Gastroesophageal sphincter (tissue), 4 donors: Measurements from ENCODE around the gene FLYWCH2. TPM values are rescaled to one million over a fixed set of nuclear protein-coding genes. Genes with fewer than 3 reads are reported as not detected.

ENCODE experiments used
- ATAC-seq: fragments of 150-250 bp; one replicate; pipeline ENCODE4 v1.9.1; 2016; ENCODE audit warnings: mild to moderate bottlenecking, moderate library complexity
- H3K27ac ChIP-seq, 4 donors: fragments of 200-600 bp; sonication (generic) in 3 of 4; 1 replicate in 3 of 4; 2 replicates in 1 of 4; pipeline ENCODE4 v1.5.1; 2016 to 2019
- H3K27me3 ChIP-seq: fragments of 200-600 bp; sonication (generic); one replicate; pipeline ENCODE4 v1.5.1; 2019
- H3K36me3 ChIP-seq, 2 donors: fragments of 200-600 bp; sonication (generic); one replicate each; pipeline ENCODE4 v1.5.1; 2019; ENCODE audit warnings: control low read depth in 1 of 2
- H3K4me1 ChIP-seq, 3 donors: fragments of 200-600 bp; sonication (generic); 1 replicate in 2 of 3; 2 replicates in 1 of 3; pipeline ENCODE4 v1.5.1; 2016 to 2019; ENCODE audit warnings: control low read depth in 2 of 3
- H3K4me3 ChIP-seq, 2 donors: fragments of 200-600 bp; sonication (generic); one replicate each; pipeline ENCODE4 v1.5.1; 2019; ENCODE audit warnings: mild to moderate bottlenecking in 1 of 2, moderate library complexity in 1 of 2
- H3K9me3 ChIP-seq, 3 donors: fragments of 200-600 bp; sonication (generic); one replicate each; pipeline ENCODE4 v1.5.1; 2017 to 2019; ENCODE audit warnings: control low read depth in 2 of 3
- CTCF ChIP-seq, 4 experiments: fragments of 200-600 bp in 2 of 4; fragments of 450-650 bp in 2 of 4; sonication (generic) in 1 of 4; IDR thresholded peaks; one replicate each; pipeline ENCODE4 v1.5.1; 2017 to 2019; ENCODE audit warnings: antibody characterized with exemption in 4 of 4, mild to moderate bottlenecking in 2 of 4, moderate library complexity in 2 of 4
- EP300 ChIP-seq: sonication (generic); formaldehyde crosslinking; IDR thresholded peaks from one replicate; pipeline ENCODE4 v1.6.1; 2017; ENCODE audit warnings: antibody characterized with exemption, mild to moderate bottlenecking
- POLR2A ChIP-seq, 2 donors: fragments of 450-650 bp; IDR thresholded peaks; one replicate each; pipeline ENCODE4 v1.6.1; 2017; ENCODE audit warnings: antibody characterized with exemption in 2 of 2, mild to moderate bottlenecking in 2 of 2, moderate library complexity in 1 of 2
- POLR2AphosphoS5 ChIP-seq: sonication (generic); formaldehyde crosslinking; IDR thresholded peaks from one replicate; pipeline ENCODE4 v1.6.1; 2017; ENCODE audit warnings: antibody characterized with exemption
- WGBS, 2 donors: methylation state at CpG; one replicate each; pipeline ENCODE4 v1.1.5; 2018; ENCODE audit warnings: low coverage in 1 of 2; 5-methylcytosine and 5-hydroxymethylcytosine counted together
- total RNA-seq, 4 donors: library from RNA; depleted of rRNA; stranded (reverse); fragments of >200 nt; gene quantifications; one replicate each; pipeline ENCODE4 v1.1.0, GENCODE V29; 2016

FLYWCH2 gene
- total RNA-seq, 4 donors from 2014 or later, result 21.9 to 69.1 (median 38.8) TPM

- H3K27ac ChIP-seq, result no peak overlapping the region
- H3K36me3 ChIP-seq, result no peaks in the 10 kb centered on the region
- peaks cover 0 to 4% (median under 1%) of the 10 kb centered on the region in 3 donors for H3K4me1 ChIP-seq
- H3K9me3 ChIP-seq, result no peaks in the 10 kb centered on the region
- ATAC-seq, result no peak
- TF ChIP-seq POLR2A (IDR thresholded peaks at IDR 0.05) (no peak), CTCF (IDR thresholded peaks at IDR 0.05) (no peak), POLR2AphosphoS5 (no peak), EP300 (no peak)
- H3K4me3 ChIP-seq, result no peak overlapping the region
- peaks cover 80% of the 10 kb centered on the region for H3K27me3 ChIP-seq
- WGBS, 2 donors, result 75 to 83% methylated on average over 4 to 7 of the region's 13 CpGs
Measured at GRCh38 chr16:2836646-2837508, 46.1 kb upstream of the FLYWCH2 start.

- peak; percentile 59 for ATAC-seq
- WGBS, 2 donors, result no CpG with 5 or more reads among the region's 12 CpGs
- Histone ChIP-seq H3K4me1 (peaks cover 0 to 14% (median 5%) of the 10 kb centered on the region in 3 donors), H3K9me3 (no peaks in the 10 kb centered on the region), H3K27ac (no peak overlapping the region), H3K27me3 (peaks cover 77% of the 10 kb centered on the region), H3K4me3 (no peak overlapping the region), H3K36me3 (no peaks in the 10 kb centered on the region)
- TF ChIP-seq POLR2AphosphoS5 (no peak), POLR2A (IDR thresholded peaks at IDR 0.05) (no peak), CTCF (IDR thresholded peaks at IDR 0.05) (peak in 3 of 4 experiments; percentile 31 to 67 (median 45)), EP300 (no peak)
Measured at GRCh38 chr16:2838928-2839327, 44.1 kb upstream of the FLYWCH2 start.

GRCh38 chr16:2839650-2840450 is 43.2 kb upstream of the FLYWCH2 start:
- ATAC-seq, result no peak
- no peaks in the 10 kb centered on the region for H3K9me3 ChIP-seq
- 54 to 100% methylated on average over 1 to 5 of the region's 15 CpGs for WGBS, 2 donors
- no peak overlapping the region for H3K27ac ChIP-seq
- peaks cover 0 to 14% (median 5%) of the 10 kb centered on the region in 3 donors for H3K4me1 ChIP-seq
- TF ChIP-seq POLR2A (IDR thresholded peaks at IDR 0.05) (no peak), CTCF (IDR thresholded peaks at IDR 0.05) (no peak), EP300 (no peak), POLR2AphosphoS5 (no peak)
- H3K4me3 ChIP-seq, result no peak overlapping the region
- no peaks in the 10 kb centered on the region for H3K36me3 ChIP-seq
- H3K27me3 ChIP-seq, result peaks cover 77% of the 10 kb centered on the region

- TF ChIP-seq EP300, result no peak
- no peak for TF ChIP-seq CTCF (IDR thresholded peaks at IDR 0.05)
- no peak for TF ChIP-seq POLR2AphosphoS5
- no peak for TF ChIP-seq POLR2A (IDR thresholded peaks at IDR 0.05)
- peaks cover 72% of the 10 kb centered on the region for H3K27me3 ChIP-seq
- no peak for ATAC-seq
- WGBS, 2 donors, result 60 to 93% methylated on average over 3 to 4 of the region's 12 CpGs
- H3K4me3 ChIP-seq, result no peak overlapping the region
- peaks cover 0 to 14% (median 5%) of the 10 kb centered on the region in 3 donors for H3K4me1 ChIP-seq
- H3K27ac ChIP-seq, result no peak overlapping the region
- H3K9me3 ChIP-seq, result no peaks in the 10 kb centered on the region
- no peaks in the 10 kb centered on the region for H3K36me3 ChIP-seq
Measured at GRCh38 chr16:2840914-2841313, 42.1 kb upstream of the FLYWCH2 start.
